Liver (tissue), 9 donors: ENCODE measurements around the gene P2RX7. TPM values are rescaled to one million over a fixed set of nuclear protein-coding genes. Genes with fewer than 3 reads are reported as not detected.

ENCODE experiments used
- DNase-seq: peaks from one replicate; pipeline ENCODE4 v3.0.0-alpha.2; 2017; ENCODE audit warnings: low spot score
- H3K27ac ChIP-seq, 2 donors: one replicate each; pipeline ENCODE4 v1.7.0; 2013; ENCODE audit warnings: inconsistent platforms in 2 of 2, low read length in 2 of 2, control low read depth in 1 of 2, low read depth in 1 of 2, mild to moderate bottlenecking in 1 of 2
- H3K27me3 ChIP-seq, 4 donors: one replicate each; pipeline versions ENCODE4 v1.6.1 to v1.7.0; 2013; ENCODE audit warnings: low read length in 3 of 4, inconsistent platforms in 1 of 4, mild to moderate bottlenecking in 1 of 4, moderate library complexity in 1 of 4; ENCODE audit not compliant: control insufficient read depth in 4 of 4, insufficient read depth in 4 of 4
- H3K36me3 ChIP-seq, 4 donors: one replicate each; pipeline versions ENCODE4 v1.6.1 to v1.7.0; 2013; ENCODE audit warnings: low read length in 3 of 4, mild to moderate bottlenecking in 3 of 4, low read depth in 1 of 4, moderate library complexity in 1 of 4; ENCODE audit not compliant: control insufficient read depth in 4 of 4, insufficient read depth in 3 of 4
- H3K4me1 ChIP-seq, 4 donors: one replicate each; pipeline versions ENCODE4 v1.6.1 to v1.7.0; 2013; ENCODE audit warnings: low read length in 3 of 4, mild to moderate bottlenecking in 3 of 4, moderate library complexity in 1 of 4; ENCODE audit not compliant: control insufficient read depth in 4 of 4, insufficient read depth in 4 of 4
- H3K4me3 ChIP-seq, 3 donors: one replicate each; pipeline versions ENCODE4 v1.6.1 to v1.7.0; 2013; ENCODE audit warnings: low read length in 3 of 3, control low read depth in 1 of 3, low read depth in 1 of 3, mild to moderate bottlenecking in 1 of 3
- H3K9ac ChIP-seq, 2 donors: one replicate each; pipeline ENCODE4 v1.7.0; 2013; ENCODE audit warnings: low read length in 2 of 2, mild to moderate bottlenecking in 2 of 2, moderate library complexity in 2 of 2, control low read depth in 1 of 2, low read depth in 1 of 2
- H3K9me3 ChIP-seq, 4 donors: one replicate each; pipeline versions ENCODE4 v1.6.1 to v1.7.0; 2013; ENCODE audit warnings: low read length in 3 of 4; ENCODE audit not compliant: control insufficient read depth in 4 of 4
- ATF3 ChIP-seq: IDR thresholded peaks from 2 replicates; pipeline ENCODE4 v1.6.1; 2016; ENCODE audit warnings: antibody characterized with exemption
- EGR1 ChIP-seq, 2 donors: IDR thresholded peaks; 2 replicates each; pipeline ENCODE4 v1.6.1; 2016 to 2018; ENCODE audit warnings: antibody characterized with exemption in 2 of 2, low read depth in 2 of 2
- FOXA1 ChIP-seq: IDR thresholded peaks from 2 replicates; pipeline ENCODE4 v1.6.1; 2016; ENCODE audit warnings: antibody characterized with exemption
- FOXA2 ChIP-seq: IDR thresholded peaks from 2 replicates; pipeline ENCODE4 v1.6.1; 2016; ENCODE audit warnings: antibody characterized with exemption
- HNF4G ChIP-seq: IDR thresholded peaks from 2 replicates; pipeline ENCODE4 v1.6.1; 2016; ENCODE audit warnings: antibody characterized with exemption
- JUND ChIP-seq, 2 donors: IDR thresholded peaks; 2 replicates each; pipeline ENCODE4 v1.6.1; 2016; ENCODE audit warnings: antibody characterized with exemption in 2 of 2
- RAD21 ChIP-seq, 2 donors: IDR thresholded peaks; 2 replicates each; pipeline ENCODE4 v1.6.1; 2016; ENCODE audit warnings: antibody characterized with exemption in 2 of 2, mild to moderate bottlenecking in 2 of 2
- RXRA ChIP-seq, 2 donors: IDR thresholded peaks; 2 replicates each; pipeline ENCODE4 v1.6.1; 2017 to 2018; ENCODE audit warnings: antibody characterized with exemption in 2 of 2, mild to moderate bottlenecking in 1 of 2
- SP1 ChIP-seq: IDR thresholded peaks from 2 replicates; pipeline ENCODE4 v1.6.1; 2018; ENCODE audit warnings: antibody characterized with exemption, mild to moderate bottlenecking
- YY1 ChIP-seq: IDR thresholded peaks from 2 replicates; pipeline ENCODE4 v1.6.1; 2016; ENCODE audit warnings: antibody characterized with exemption, mild to moderate bottlenecking
- WGBS: extraction: QIAGEN DNeasy Blood & Tissue Kit; methylation state at CpG from one replicate; pipeline ENCODE4 v1.1.7; 2013; 5-methylcytosine and 5-hydroxymethylcytosine counted together
- polyA plus RNA-seq, 2 donors: library from polyadenylated mRNA; stranded (reverse) in 1 of 2; unstranded in 1 of 2; fragments of 200-250 nt in 1 of 2; fragments of >200 nt in 1 of 2; fragmentation: Nextera tagmentation in 1 of 2; extraction: Ambion mirVana in 1 of 2; gene quantifications; one replicate each; pipeline versions ENCODE4 v1.2.1 to v1.2.3, GENCODE V29; 2013 to 2015
- total RNA-seq, 2 donors: library from RNA; depleted of rRNA; stranded (reverse); fragments of >200 nt; gene quantifications; one replicate each; pipeline ENCODE4 v1.2.3, GENCODE V29; 2014
- TF ChIP-seq, protein P1 (sequence below): IDR thresholded peaks from 2 replicates; pipeline ENCODE4 v1.6.1; 2016; ENCODE audit warnings: antibody characterized with exemption
- TF ChIP-seq, protein P2 (sequence below): IDR thresholded peaks from 2 replicates; pipeline ENCODE4 v1.6.1; 2016; ENCODE audit warnings: antibody characterized with exemption
- TF ChIP-seq, protein P3 (sequence below): fragments of 150-350 bp; IDR thresholded peaks from 2 replicates; pipeline ENCODE4 v1.5.1; 2017; ENCODE audit warnings: improper control_type of control experiment, low read depth, low read length; ENCODE audit not compliant: missing input control
- donor health status: healthy.
- donor health status: healthy.
- donor health status: healthy.
- donor health status: healthy.
- donor health status: healthy.

Gene P2RX7
- total and polyA plus RNA-seq, 4 donors: 1.2 to 3.2 (median 2.2) TPM

DNA sequence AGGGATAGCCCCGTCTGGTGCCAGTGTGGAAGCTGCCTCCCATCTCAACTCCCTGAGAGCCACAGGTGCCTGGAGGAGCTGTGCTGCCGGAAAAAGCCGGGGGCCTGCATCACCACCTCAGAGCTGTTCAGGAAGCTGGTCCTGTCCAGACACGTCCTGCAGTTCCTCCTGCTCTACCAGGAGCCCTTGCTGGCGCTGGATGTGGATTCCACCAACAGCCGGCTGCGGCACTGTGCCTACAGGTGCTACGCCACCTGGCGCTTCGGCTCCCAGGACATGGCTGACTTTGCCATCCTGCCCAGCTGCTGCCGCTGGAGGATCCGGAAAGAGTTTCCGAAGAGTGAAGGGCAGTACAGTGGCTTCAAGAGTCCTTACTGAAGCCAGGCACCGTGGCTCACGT lies 51.7 kb downstream of the P2RX7 start:
- Histone ChIP-seq H3K27ac (no peak overlapping the region), H3K4me1 (no peaks in the 10 kb centered on the region), H3K36me3 (peaks cover 0 to 22% (median 9%) of the 10 kb centered on the region in 4 donors), H3K4me3 (no peak overlapping the region), H3K9ac (no peak overlapping the region), H3K27me3 (no peaks in the 10 kb centered on the region), H3K9me3 (no peaks in the 10 kb centered on the region)
- 91% methylated on average over 15 of the region's 15 CpGs for WGBS
- TF ChIP-seq SP1: no peak
- no peak for TF ChIP-seq FOXA2
- TF ChIP-seq EGR1 (IDR thresholded peaks at IDR 0.05; ENCODE audit: low read depth in 2 of 2): no peak
- TF ChIP-seq, protein P1, sequence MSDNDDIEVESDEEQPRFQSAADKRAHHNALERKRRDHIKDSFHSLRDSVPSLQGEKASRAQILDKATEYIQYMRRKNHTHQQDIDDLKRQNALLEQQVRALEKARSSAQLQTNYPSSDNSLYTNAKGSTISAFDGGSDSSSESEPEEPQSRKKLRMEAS: no peak
- TF ChIP-seq, protein P2, sequence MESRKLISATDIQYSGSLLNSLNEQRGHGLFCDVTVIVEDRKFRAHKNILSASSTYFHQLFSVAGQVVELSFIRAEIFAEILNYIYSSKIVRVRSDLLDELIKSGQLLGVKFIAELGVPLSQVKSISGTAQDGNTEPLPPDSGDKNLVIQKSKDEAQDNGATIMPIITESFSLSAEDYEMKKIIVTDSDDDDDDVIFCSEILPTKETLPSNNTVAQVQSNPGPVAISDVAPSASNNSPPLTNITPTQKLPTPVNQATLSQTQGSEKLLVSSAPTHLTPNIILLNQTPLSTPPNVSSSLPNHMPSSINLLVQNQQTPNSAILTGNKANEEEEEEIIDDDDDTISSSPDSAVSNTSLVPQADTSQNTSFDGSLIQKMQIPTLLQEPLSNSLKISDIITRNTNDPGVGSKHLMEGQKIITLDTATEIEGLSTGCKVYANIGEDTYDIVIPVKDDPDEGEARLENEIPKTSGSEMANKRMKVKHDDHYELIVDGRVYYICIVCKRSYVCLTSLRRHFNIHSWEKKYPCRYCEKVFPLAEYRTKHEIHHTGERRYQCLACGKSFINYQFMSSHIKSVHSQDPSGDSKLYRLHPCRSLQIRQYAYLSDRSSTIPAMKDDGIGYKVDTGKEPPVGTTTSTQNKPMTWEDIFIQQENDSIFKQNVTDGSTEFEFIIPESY: no peak
- TF ChIP-seq RAD21 (IDR thresholded peaks at IDR 0.05): no peak
- TF ChIP-seq RXRA (IDR thresholded peaks at IDR 0.05): no peak
- no peak for TF ChIP-seq YY1
- no peak for DNase-seq

GRCh38 chr12:121184984-121185889 lies 52.6 kb downstream of the P2RX7 start:
- 96% methylated on average over 7 of the region's 7 CpGs for WGBS
- H3K9ac ChIP-seq: no peak overlapping the region

More at GRCh38 chr12:121184984-121185889, 52.6 kb downstream of the P2RX7 start:
- H3K4me3 ChIP-seq: no peak overlapping the region
- H3K4me1 ChIP-seq: no peaks in the 10 kb centered on the region
- no peaks in the 10 kb centered on the region for H3K9me3 ChIP-seq
- H3K36me3 ChIP-seq: peaks cover 0 to 22% (median 9%) of the 10 kb centered on the region in 4 donors
- no peak for DNase-seq
- H3K27ac ChIP-seq: no peak overlapping the region
- H3K27me3 ChIP-seq: no peaks in the 10 kb centered on the region
- TF ChIP-seq ATF3 (no peak), RXRA (IDR thresholded peaks at IDR 0.05) (no peak), FOXA1 (no peak), EGR1 (IDR thresholded peaks at IDR 0.05; ENCODE audit: low read depth in 2 of 2) (no peak), HNF4G (no peak), JUND (IDR thresholded peaks at IDR 0.05) (no peak)
- TF ChIP-seq, protein P3, sequence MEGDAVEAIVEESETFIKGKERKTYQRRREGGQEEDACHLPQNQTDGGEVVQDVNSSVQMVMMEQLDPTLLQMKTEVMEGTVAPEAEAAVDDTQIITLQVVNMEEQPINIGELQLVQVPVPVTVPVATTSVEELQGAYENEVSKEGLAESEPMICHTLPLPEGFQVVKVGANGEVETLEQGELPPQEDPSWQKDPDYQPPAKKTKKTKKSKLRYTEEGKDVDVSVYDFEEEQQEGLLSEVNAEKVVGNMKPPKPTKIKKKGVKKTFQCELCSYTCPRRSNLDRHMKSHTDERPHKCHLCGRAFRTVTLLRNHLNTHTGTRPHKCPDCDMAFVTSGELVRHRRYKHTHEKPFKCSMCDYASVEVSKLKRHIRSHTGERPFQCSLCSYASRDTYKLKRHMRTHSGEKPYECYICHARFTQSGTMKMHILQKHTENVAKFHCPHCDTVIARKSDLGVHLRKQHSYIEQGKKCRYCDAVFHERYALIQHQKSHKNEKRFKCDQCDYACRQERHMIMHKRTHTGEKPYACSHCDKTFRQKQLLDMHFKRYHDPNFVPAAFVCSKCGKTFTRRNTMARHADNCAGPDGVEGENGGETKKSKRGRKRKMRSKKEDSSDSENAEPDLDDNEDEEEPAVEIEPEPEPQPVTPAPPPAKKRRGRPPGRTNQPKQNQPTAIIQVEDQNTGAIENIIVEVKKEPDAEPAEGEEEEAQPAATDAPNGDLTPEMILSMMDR: no peak
